Astrocyte (in vitro differentiated cells and primary cell): Measurements from ENCODE around the gene RPLP2. TPM values are rescaled to one million over a fixed set of nuclear protein-coding genes. Genes with fewer than 3 reads are reported as not detected.

Experiments
- DNase-seq: peaks from one replicate; pipeline ENCODE4 v3.0.0-alpha.2; 2010; ENCODE audit warnings: low read depth
- FAIRE-seq: peaks from 2 replicates; lab custom pipeline; 2011; peaks lifted over from hg19 to GRCh38; lab: Jason Lieb, UNC
- H2AFZ ChIP-seq: 2 replicates; pipeline ENCODE4 v1.6.0; 2012; ENCODE audit warnings: low read depth, low read length, inconsistent platforms
- H3K27ac ChIP-seq: 2 replicates; pipeline ENCODE4 v1.5.1; 2011; ENCODE audit warnings: low read depth, low read length, inconsistent platforms
- H3K27me3 ChIP-seq: 2 replicates; pipeline ENCODE4 v1.6.0; 2011; ENCODE audit warnings: low read length, inconsistent platforms; ENCODE audit not compliant: insufficient read depth
- H3K36me3 ChIP-seq: 2 replicates; pipeline ENCODE4 v1.5.1; 2011; ENCODE audit warnings: low read length, inconsistent platforms; ENCODE audit not compliant: insufficient read depth
- H3K4me1 ChIP-seq: 2 replicates; pipeline ENCODE4 v1.5.1; 2011; ENCODE audit warnings: low read length, inconsistent platforms; ENCODE audit not compliant: insufficient read depth
- H3K4me2 ChIP-seq: 2 replicates; pipeline ENCODE4 v1.6.0; 2012; ENCODE audit warnings: low read length, inconsistent platforms
- H3K4me3 ChIP-seq: 2 replicates; pipeline ENCODE4 v1.5.1; 2011; ENCODE audit warnings: low read depth, mild to moderate bottlenecking, low read length, inconsistent platforms; ENCODE audit not compliant: insufficient read depth
- H3K79me2 ChIP-seq: 2 replicates; pipeline ENCODE4 v1.6.0; 2012; ENCODE audit warnings: mild to moderate bottlenecking, low read length, inconsistent platforms; ENCODE audit not compliant: insufficient read depth
- H3K9ac ChIP-seq: 2 replicates; pipeline ENCODE4 v1.6.0; 2012; ENCODE audit warnings: mild to moderate bottlenecking, low read length, inconsistent platforms
- H3K9me3 ChIP-seq: 2 replicates; pipeline ENCODE4 v1.5.1; 2012; ENCODE audit warnings: low read depth, mild to moderate bottlenecking, low read length, inconsistent platforms; ENCODE audit not compliant: insufficient read depth
- H4K20me1 ChIP-seq: 2 replicates; pipeline ENCODE4 v1.6.0; 2012; ENCODE audit warnings: low read length, inconsistent platforms; ENCODE audit not compliant: insufficient read depth
- H3K27ac Mint-ChIP-seq: one replicate; pipeline ENCODE4 v1.8.0; 2021; ENCODE audit warnings: mild to moderate bottlenecking, mixed read lengths; ENCODE audit not compliant: unreplicated experiment
- H3K27me3 Mint-ChIP-seq: one replicate; pipeline ENCODE4 v1.8.0; 2021; ENCODE audit warnings: low read depth, mixed read lengths; ENCODE audit not compliant: unreplicated experiment
- H3K36me3 Mint-ChIP-seq: one replicate; pipeline ENCODE4 v1.8.0; 2021; ENCODE audit warnings: low read depth, mixed read lengths; ENCODE audit not compliant: unreplicated experiment
- H3K4me1 Mint-ChIP-seq: one replicate; pipeline ENCODE4 v1.8.0; 2021; ENCODE audit warnings: low read depth, mixed read lengths; ENCODE audit not compliant: unreplicated experiment
- H3K4me3 Mint-ChIP-seq: one replicate; pipeline ENCODE4 v1.8.0; 2021; ENCODE audit warnings: mild to moderate bottlenecking, moderate library complexity, mixed read lengths; ENCODE audit not compliant: unreplicated experiment
- H3K9me3 Mint-ChIP-seq: one replicate; pipeline ENCODE4 v1.8.0; 2021; ENCODE audit warnings: mild to moderate bottlenecking, mixed read lengths; ENCODE audit not compliant: unreplicated experiment
- CTCF ChIP-seq: IDR thresholded peaks from 2 replicates; pipeline ENCODE4 v1.5.1; 2011; ENCODE audit warnings: low read depth, mild to moderate bottlenecking, inconsistent platforms, low read length, moderate library complexity; ENCODE audit not compliant: insufficient read depth
- EZH2 ChIP-seq: IDR thresholded peaks from 2 replicates; pipeline ENCODE4 v1.6.1; 2012; ENCODE audit warnings: mild to moderate bottlenecking, low read length, inconsistent platforms; ENCODE audit not compliant: insufficient read depth
- total RNA-seq: library from RNA; stranded (reverse); gene quantifications from 2 replicates; pipeline ENCODE4 v1.2.1, GENCODE V29; 2021

Gene RPLP2
- total RNA-seq, 1 donor from 2014 or later = 1,666 TPM

GRCh38 chr11:803770-804598 is 5.8 kb upstream of the RPLP2 start:
- Histone ChIP-seq H3K79me2 (peaks cover 35% of the 10 kb centered on the region), H4K20me1 (peaks cover 20% of the 10 kb centered on the region), H3K27me3 (no peaks in the 10 kb centered on the region), H3K4me2 (peak overlapping the region; percentile 93), H3K36me3 (no peaks in the 10 kb centered on the region), H2AFZ (peak overlapping the region; percentile 2), H3K4me3 (peak overlapping the region; percentile 57), H3K4me1 (peaks cover 26% of the 10 kb centered on the region), H3K9me3 (no peaks in the 10 kb centered on the region), H3K9ac (peak overlapping the region; percentile 71), H3K27ac (no peak overlapping the region)
- H3K27me3 Mint-ChIP-seq = no peaks in the 10 kb centered on the region
- H3K27ac Mint-ChIP-seq = no peak overlapping the region
- H3K4me3 Mint-ChIP-seq = peak overlapping the region; percentile 79
- no peaks in the 10 kb centered on the region for H3K4me1 Mint-ChIP-seq
- no peak for FAIRE-seq
- no peaks in the 10 kb centered on the region for H3K36me3 Mint-ChIP-seq
- no peak for TF ChIP-seq CTCF
- H3K9me3 Mint-ChIP-seq = no peaks in the 10 kb centered on the region
- no peak for DNase-seq

DNA sequence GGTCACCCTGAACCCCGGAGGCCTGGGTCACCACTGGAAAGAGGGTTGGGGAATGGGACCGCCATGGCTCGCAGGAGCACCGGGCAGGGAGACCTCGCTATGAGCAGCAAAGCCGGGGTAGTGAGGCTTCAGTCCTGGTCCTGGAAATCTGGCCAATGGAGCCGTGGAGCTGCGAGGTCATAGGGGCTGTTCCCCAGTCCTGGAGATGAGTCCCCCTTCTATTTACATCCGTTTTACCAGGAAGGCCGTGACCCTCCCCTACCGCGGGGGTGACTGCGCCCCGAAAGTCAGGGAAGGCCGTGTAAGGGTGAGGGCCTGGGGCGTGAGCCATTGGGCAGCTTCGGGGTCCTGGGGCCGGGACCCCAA is 5.2 kb upstream of the RPLP2 start:
- Histone ChIP-seq H3K9me3 (no peaks in the 10 kb centered on the region), H3K36me3 (no peaks in the 10 kb centered on the region), H3K4me2 (peak overlapping the region; percentile 93), H4K20me1 (peaks cover 14% of the 10 kb centered on the region), H3K27me3 (no peaks in the 10 kb centered on the region), H3K27ac (peak overlapping the region; percentile 6), H3K4me3 (peak overlapping the region; percentile 57), H2AFZ (peak overlapping the region; percentile 2), H3K79me2 (peaks cover 39% of the 10 kb centered on the region), H3K4me1 (peaks cover 26% of the 10 kb centered on the region), H3K9ac (peak overlapping the region; percentile 71)
- H3K36me3 Mint-ChIP-seq = no peaks in the 10 kb centered on the region
- peak overlapping the region; percentile 79 for H3K4me3 Mint-ChIP-seq
- H3K27me3 Mint-ChIP-seq = no peaks in the 10 kb centered on the region
- no peak overlapping the region for H3K27ac Mint-ChIP-seq
- H3K4me1 Mint-ChIP-seq = no peaks in the 10 kb centered on the region
- TF ChIP-seq CTCF (no peak), EZH2 (no peak)
- no peak for FAIRE-seq
- H3K9me3 Mint-ChIP-seq = no peaks in the 10 kb centered on the region
- DNase-seq = no peak
